ENCODE data around the gene GRID2.

The GRID2 gene

GRCh38 chr4:92814677-92815076 lies 510.9 kb downstream of the GRID2 start:
- Histone ChIP-seq H3K36me3 (ENCODE audit: control insufficient read depth, insufficient read depth, low read length) (no peaks in the 10 kb centered on the region), H3K27me3 (ENCODE audit: control insufficient read depth, insufficient read depth, low read length) (no peaks in the 10 kb centered on the region), H3K9ac (ENCODE audit: low read length) (no peak overlapping the region), H3K27ac (ENCODE audit: low read depth, low read length) (no peak overlapping the region), H3K4me3 (ENCODE audit: low read depth, low read length) (no peak overlapping the region), H3K4me1 (ENCODE audit: control insufficient read depth, insufficient read depth, low read length) (no peaks in the 10 kb centered on the region), H3K9me3 (ENCODE audit: control insufficient read depth, insufficient read depth, low read depth, low read length) (no peaks in the 10 kb centered on the region)

- H3K9ac ChIP-seq (ENCODE audit: low read length): no peak overlapping the region
- no peaks in the 10 kb centered on the region for H3K4me1 ChIP-seq (ENCODE audit: control insufficient read depth, insufficient read depth, low read length)
- H3K9me3 ChIP-seq (ENCODE audit: control insufficient read depth, insufficient read depth, low read depth, low read length): no peaks in the 10 kb centered on the region
- 0 out of 2 replicates have a peak, but pooled peaks cover 2% of the 10 kb centered on the region for H3K36me3 ChIP-seq (ENCODE audit: control insufficient read depth, insufficient read depth, low read length)
- H3K4me3 ChIP-seq (ENCODE audit: low read depth, low read length): no peak overlapping the region
- no peaks in the 10 kb centered on the region for H3K27me3 ChIP-seq (ENCODE audit: control insufficient read depth, insufficient read depth, low read length)
- H3K27ac ChIP-seq (ENCODE audit: low read depth, low read length): no peak overlapping the region
These were observed 521.5 kb downstream of the GRID2 start for GRCh38 chr4:92825256-92825655.

- Histone ChIP-seq H3K27ac (ENCODE audit: low read depth, low read length) (no peak overlapping the region), H3K36me3 (ENCODE audit: control insufficient read depth, insufficient read depth, low read length) (0 out of 2 replicates have a peak, but pooled peaks cover 2% of the 10 kb centered on the region), H3K4me3 (ENCODE audit: low read depth, low read length) (no peak overlapping the region), H3K9me3 (ENCODE audit: control insufficient read depth, insufficient read depth, low read depth, low read length) (no peaks in the 10 kb centered on the region), H3K9ac (ENCODE audit: low read length) (no peak overlapping the region), H3K4me1 (ENCODE audit: control insufficient read depth, insufficient read depth, low read length) (no peaks in the 10 kb centered on the region), H3K27me3 (ENCODE audit: control insufficient read depth, insufficient read depth, low read length) (no peaks in the 10 kb centered on the region)
These were observed 522.0 kb downstream of the GRID2 start for GRCh38 chr4:92825791-92826190.

GRCh38 chr4:92830771-92831170 lies 527.0 kb downstream of the GRID2 start:
- no peaks in the 10 kb centered on the region for H3K27me3 ChIP-seq (ENCODE audit: control insufficient read depth, insufficient read depth, low read length)
- no peak overlapping the region for H3K9ac ChIP-seq (ENCODE audit: low read length)
- H3K4me1 ChIP-seq (ENCODE audit: control insufficient read depth, insufficient read depth, low read length): no peaks in the 10 kb centered on the region
- no peaks in the 10 kb centered on the region for H3K9me3 ChIP-seq (ENCODE audit: control insufficient read depth, insufficient read depth, low read depth, low read length)
- no peak overlapping the region for H3K27ac ChIP-seq (ENCODE audit: low read depth, low read length)
- no peak overlapping the region for H3K4me3 ChIP-seq (ENCODE audit: low read depth, low read length)
- H3K36me3 ChIP-seq (ENCODE audit: control insufficient read depth, insufficient read depth, low read length): no peaks in the 10 kb centered on the region

GRCh38 chr4:92840880-92841279 lies 537.1 kb downstream of the GRID2 start:
- Histone ChIP-seq H3K9me3 (ENCODE audit: control insufficient read depth, insufficient read depth, low read depth, low read length) (no peaks in the 10 kb centered on the region), H3K27me3 (ENCODE audit: control insufficient read depth, insufficient read depth, low read length) (no peaks in the 10 kb centered on the region), H3K4me1 (ENCODE audit: control insufficient read depth, insufficient read depth, low read length) (no peaks in the 10 kb centered on the region), H3K9ac (ENCODE audit: low read length) (no peak overlapping the region), H3K27ac (ENCODE audit: low read depth, low read length) (no peak overlapping the region), H3K4me3 (ENCODE audit: low read depth, low read length) (no peak overlapping the region), H3K36me3 (ENCODE audit: control insufficient read depth, insufficient read depth, low read length) (no peaks in the 10 kb centered on the region)

- Histone ChIP-seq H3K4me1 (ENCODE audit: control insufficient read depth, insufficient read depth, low read length) (no peaks in the 10 kb centered on the region), H3K4me3 (ENCODE audit: low read depth, low read length) (no peak overlapping the region), H3K36me3 (ENCODE audit: control insufficient read depth, insufficient read depth, low read length) (no peaks in the 10 kb centered on the region), H3K9ac (ENCODE audit: low read length) (no peak overlapping the region), H3K9me3 (ENCODE audit: control insufficient read depth, insufficient read depth, low read depth, low read length) (no peaks in the 10 kb centered on the region), H3K27ac (ENCODE audit: low read depth, low read length) (no peak overlapping the region), H3K27me3 (ENCODE audit: control insufficient read depth, insufficient read depth, low read length) (no peaks in the 10 kb centered on the region)
These were observed 540.0 kb downstream of the GRID2 start for GRCh38 chr4:92843784-92844183.

GRCh38 chr4:92847026-92847425 lies 543.3 kb downstream of the GRID2 start:
- no peak overlapping the region for H3K27ac ChIP-seq (ENCODE audit: low read depth, low read length)
- no peak overlapping the region for H3K9ac ChIP-seq (ENCODE audit: low read length)
- no peaks in the 10 kb centered on the region for H3K27me3 ChIP-seq (ENCODE audit: control insufficient read depth, insufficient read depth, low read length)
- H3K4me1 ChIP-seq (ENCODE audit: control insufficient read depth, insufficient read depth, low read length): no peaks in the 10 kb centered on the region
- H3K9me3 ChIP-seq (ENCODE audit: control insufficient read depth, insufficient read depth, low read depth, low read length): no peaks in the 10 kb centered on the region
- no peak overlapping the region for H3K4me3 ChIP-seq (ENCODE audit: low read depth, low read length)
- no peaks in the 10 kb centered on the region for H3K36me3 ChIP-seq (ENCODE audit: control insufficient read depth, insufficient read depth, low read length)

GRCh38 chr4:92862509-92862908 lies 558.7 kb downstream of the GRID2 start:
- Histone ChIP-seq H3K9ac (ENCODE audit: low read length) (no peak overlapping the region), H3K36me3 (ENCODE audit: control insufficient read depth, insufficient read depth, low read length) (peaks cover 7% of the 10 kb centered on the region; the same call in 1 of the 2 replicates), H3K4me3 (ENCODE audit: low read depth, low read length) (no peak overlapping the region), H3K9me3 (ENCODE audit: control insufficient read depth, insufficient read depth, low read depth, low read length) (no peaks in the 10 kb centered on the region), H3K27me3 (ENCODE audit: control insufficient read depth, insufficient read depth, low read length) (no peaks in the 10 kb centered on the region), H3K27ac (ENCODE audit: low read depth, low read length) (no peak overlapping the region), H3K4me1 (ENCODE audit: control insufficient read depth, insufficient read depth, low read length) (no peaks in the 10 kb centered on the region)

- Histone ChIP-seq H3K9me3 (ENCODE audit: control insufficient read depth, insufficient read depth, low read depth, low read length) (no peaks in the 10 kb centered on the region), H3K4me1 (ENCODE audit: control insufficient read depth, insufficient read depth, low read length) (no peaks in the 10 kb centered on the region), H3K36me3 (ENCODE audit: control insufficient read depth, insufficient read depth, low read length) (peaks cover 7% of the 10 kb centered on the region; the same call in 1 of the 2 replicates), H3K27ac (ENCODE audit: low read depth, low read length) (no peak overlapping the region), H3K9ac (ENCODE audit: low read length) (no peak overlapping the region), H3K4me3 (ENCODE audit: low read depth, low read length) (no peak overlapping the region), H3K27me3 (ENCODE audit: control insufficient read depth, insufficient read depth, low read length) (no peaks in the 10 kb centered on the region)
These were observed 560.3 kb downstream of the GRID2 start for GRCh38 chr4:92864096-92864495.

- no peaks in the 10 kb centered on the region for H3K9me3 ChIP-seq (ENCODE audit: control insufficient read depth, insufficient read depth, low read depth, low read length)
- H3K4me1 ChIP-seq (ENCODE audit: control insufficient read depth, insufficient read depth, low read length): no peaks in the 10 kb centered on the region
- no peaks in the 10 kb centered on the region for H3K27me3 ChIP-seq (ENCODE audit: control insufficient read depth, insufficient read depth, low read length)
- H3K27ac ChIP-seq (ENCODE audit: low read depth, low read length): no peak overlapping the region
- H3K36me3 ChIP-seq (ENCODE audit: control insufficient read depth, insufficient read depth, low read length): no peaks in the 10 kb centered on the region
- no peak overlapping the region for H3K4me3 ChIP-seq (ENCODE audit: low read depth, low read length)
- no peak overlapping the region for H3K9ac ChIP-seq (ENCODE audit: low read length)
These were observed 568.8 kb downstream of the GRID2 start for GRCh38 chr4:92872604-92873003.

GRCh38 chr4:92885632-92886031 lies 581.9 kb downstream of the GRID2 start:
- Histone ChIP-seq H3K4me3 (ENCODE audit: low read depth, low read length) (no peak overlapping the region), H3K9me3 (ENCODE audit: control insufficient read depth, insufficient read depth, low read depth, low read length) (no peaks in the 10 kb centered on the region)

GRCh38 chr4:92952426-92952825 lies 648.7 kb downstream of the GRID2 start:
- Histone ChIP-seq H3K27me3 (ENCODE audit: control insufficient read depth, insufficient read depth, low read length) (no peaks in the 10 kb centered on the region), H3K4me1 (ENCODE audit: control insufficient read depth, insufficient read depth, low read length) (no peaks in the 10 kb centered on the region), H3K9ac (ENCODE audit: low read length) (no peak overlapping the region), H3K4me3 (ENCODE audit: low read depth, low read length) (no peak overlapping the region), H3K27ac (ENCODE audit: low read depth, low read length) (no peak overlapping the region), H3K36me3 (ENCODE audit: control insufficient read depth, insufficient read depth, low read length) (no peaks in the 10 kb centered on the region), H3K9me3 (ENCODE audit: control insufficient read depth, insufficient read depth, low read depth, low read length) (no peaks in the 10 kb centered on the region)

More at GRCh38 chr4:92885632-92886031, 581.9 kb downstream of the GRID2 start:
- no peaks in the 10 kb centered on the region for H3K4me1 ChIP-seq (ENCODE audit: control insufficient read depth, insufficient read depth, low read length)
- H3K27ac ChIP-seq (ENCODE audit: low read depth, low read length): no peak overlapping the region
- no peak overlapping the region for H3K9ac ChIP-seq (ENCODE audit: low read length)
- H3K36me3 ChIP-seq (ENCODE audit: control insufficient read depth, insufficient read depth, low read length): no peaks in the 10 kb centered on the region
- no peaks in the 10 kb centered on the region for H3K27me3 ChIP-seq (ENCODE audit: control insufficient read depth, insufficient read depth, low read length)
